ENCODE data around the gene HLX. TPM values are rescaled to one million over a fixed set of nuclear protein-coding genes. Genes with fewer than 3 reads are reported as not detected.

Gene HLX
- total RNA-seq, 1 donor from 2014 or later = 1.1 TPM

GRCh38 chr1:220895412-220895946 is 16.2 kb downstream of the HLX start:
- intact Hi-C loops (cut with micrococcal nuclease) = no loop called here

- intact Hi-C loops (cut with micrococcal nuclease) = no loop called here
Measured at GRCh38 chr1:220896092-220896491, 16.8 kb downstream of the HLX start.

GRCh38 chr1:220900842-220901241 is 21.6 kb downstream of the HLX start:
- intact Hi-C loops (cut with micrococcal nuclease) = no loop called here

GRCh38 chr1:220901881-220902280 is 22.6 kb downstream of the HLX start:
- intact Hi-C loops (cut with micrococcal nuclease) = no loop called here

GRCh38 chr1:220902916-220903315 is 23.7 kb downstream of the HLX start:
- intact Hi-C loops (cut with micrococcal nuclease) = no loop called here

- intact Hi-C loops (cut with micrococcal nuclease) = no loop called here
Measured at GRCh38 chr1:220904876-220905275, 25.6 kb downstream of the HLX start.

GRCh38 chr1:220905650-220906560 is 26.7 kb downstream of the HLX start:
- intact Hi-C loops (cut with micrococcal nuclease) = no loop called here

- intact Hi-C loops (cut with micrococcal nuclease) = no loop called here
Measured at GRCh38 chr1:220906561-220907334, 27.5 kb downstream of the HLX start.

- intact Hi-C loops (cut with micrococcal nuclease) = no loop called here
Measured at GRCh38 chr1:220908757-220909156, 29.5 kb downstream of the HLX start.

- intact Hi-C loops (cut with micrococcal nuclease) = no loop called here
Measured at GRCh38 chr1:220910021-220910420, 30.8 kb downstream of the HLX start.

GRCh38 chr1:220914283-220915116 is 35.3 kb downstream of the HLX start:
- intact Hi-C loops (cut with micrococcal nuclease) = no loop called here

GRCh38 chr1:220915117-220915440 is 35.8 kb downstream of the HLX start:
- intact Hi-C loops (cut with micrococcal nuclease) = no loop called here

GRCh38 chr1:220915954-220916353 is 36.7 kb downstream of the HLX start:
- intact Hi-C loops (cut with micrococcal nuclease) = no loop called here

- intact Hi-C loops (cut with micrococcal nuclease) = no loop called here
Measured at GRCh38 chr1:220917101-220917500, 37.9 kb downstream of the HLX start.

- intact Hi-C loops (cut with micrococcal nuclease) = no loop called here
Measured at GRCh38 chr1:220917535-220918209, 38.4 kb downstream of the HLX start.

GRCh38 chr1:220918285-220918951 is 39.2 kb downstream of the HLX start:
- intact Hi-C loops (cut with micrococcal nuclease) = no loop called here

GRCh38 chr1:220920967-220921366 is 41.7 kb downstream of the HLX start:
- intact Hi-C loops (cut with micrococcal nuclease) = no loop called here

- intact Hi-C loops (cut with micrococcal nuclease) = no loop called here
Measured at GRCh38 chr1:220921498-220921897, 42.3 kb downstream of the HLX start.

GRCh38 chr1:220921971-220922635 is 42.9 kb downstream of the HLX start:
- intact Hi-C loops (cut with micrococcal nuclease) = no loop called here

GRCh38 chr1:220922951-220923350 is 43.7 kb downstream of the HLX start:
- intact Hi-C loops (cut with micrococcal nuclease) = no loop called here

All from T-helper 2 cell treated with Interferon-gamma antibody and Interleukin-4, amounts not matched to agents 100 ng/mL and 5 ng/mL, for 36 hours (primary cell).